Measurements from ENCODE around the gene TBC1D20.

- TF ChIP-seq EP300 (IDR thresholded peaks at IDR 0.05) = no peak
- no peak for TF ChIP-seq POLR2A (IDR thresholded peaks at IDR 0.05)
- no peak for TF ChIP-seq CTCF (IDR thresholded peaks at IDR 0.05)
These were observed 25.9 kb downstream of the TBC1D20 start for GRCh38 chr20:436476-436875.
